Astrocyte (in vitro differentiated cells and primary cell): ENCODE measurements around the gene SMC6. TPM values are rescaled to one million over a fixed set of nuclear protein-coding genes. Genes with fewer than 3 reads are reported as not detected.

Experiments
- DNase-seq: peaks from one replicate; pipeline ENCODE4 v3.0.0-alpha.2; 2010; ENCODE audit warnings: low read depth
- FAIRE-seq: peaks from 2 replicates; lab custom pipeline; 2011; peaks lifted over from hg19 to GRCh38; lab: Jason Lieb, UNC
- H2AFZ ChIP-seq: 2 replicates; pipeline ENCODE4 v1.6.0; 2012; ENCODE audit warnings: low read depth, low read length, inconsistent platforms
- H3K27ac ChIP-seq: 2 replicates; pipeline ENCODE4 v1.5.1; 2011; ENCODE audit warnings: low read depth, low read length, inconsistent platforms
- H3K27me3 ChIP-seq: 2 replicates; pipeline ENCODE4 v1.6.0; 2011; ENCODE audit warnings: low read length, inconsistent platforms; ENCODE audit not compliant: insufficient read depth
- H3K36me3 ChIP-seq: 2 replicates; pipeline ENCODE4 v1.5.1; 2011; ENCODE audit warnings: low read length, inconsistent platforms; ENCODE audit not compliant: insufficient read depth
- H3K4me1 ChIP-seq: 2 replicates; pipeline ENCODE4 v1.5.1; 2011; ENCODE audit warnings: low read length, inconsistent platforms; ENCODE audit not compliant: insufficient read depth
- H3K4me2 ChIP-seq: 2 replicates; pipeline ENCODE4 v1.6.0; 2012; ENCODE audit warnings: low read length, inconsistent platforms
- H3K4me3 ChIP-seq: 2 replicates; pipeline ENCODE4 v1.5.1; 2011; ENCODE audit warnings: low read depth, mild to moderate bottlenecking, low read length, inconsistent platforms; ENCODE audit not compliant: insufficient read depth
- H3K79me2 ChIP-seq: 2 replicates; pipeline ENCODE4 v1.6.0; 2012; ENCODE audit warnings: mild to moderate bottlenecking, low read length, inconsistent platforms; ENCODE audit not compliant: insufficient read depth
- H3K9ac ChIP-seq: 2 replicates; pipeline ENCODE4 v1.6.0; 2012; ENCODE audit warnings: mild to moderate bottlenecking, low read length, inconsistent platforms
- H3K9me3 ChIP-seq: 2 replicates; pipeline ENCODE4 v1.5.1; 2012; ENCODE audit warnings: low read depth, mild to moderate bottlenecking, low read length, inconsistent platforms; ENCODE audit not compliant: insufficient read depth
- H4K20me1 ChIP-seq: 2 replicates; pipeline ENCODE4 v1.6.0; 2012; ENCODE audit warnings: low read length, inconsistent platforms; ENCODE audit not compliant: insufficient read depth
- H3K27ac Mint-ChIP-seq: one replicate; pipeline ENCODE4 v1.8.0; 2021; ENCODE audit warnings: mild to moderate bottlenecking, mixed read lengths; ENCODE audit not compliant: unreplicated experiment
- H3K27me3 Mint-ChIP-seq: one replicate; pipeline ENCODE4 v1.8.0; 2021; ENCODE audit warnings: low read depth, mixed read lengths; ENCODE audit not compliant: unreplicated experiment
- H3K36me3 Mint-ChIP-seq: one replicate; pipeline ENCODE4 v1.8.0; 2021; ENCODE audit warnings: low read depth, mixed read lengths; ENCODE audit not compliant: unreplicated experiment
- H3K4me1 Mint-ChIP-seq: one replicate; pipeline ENCODE4 v1.8.0; 2021; ENCODE audit warnings: low read depth, mixed read lengths; ENCODE audit not compliant: unreplicated experiment
- H3K4me3 Mint-ChIP-seq: one replicate; pipeline ENCODE4 v1.8.0; 2021; ENCODE audit warnings: mild to moderate bottlenecking, moderate library complexity, mixed read lengths; ENCODE audit not compliant: unreplicated experiment
- H3K9me3 Mint-ChIP-seq: one replicate; pipeline ENCODE4 v1.8.0; 2021; ENCODE audit warnings: mild to moderate bottlenecking, mixed read lengths; ENCODE audit not compliant: unreplicated experiment
- EZH2 ChIP-seq: IDR thresholded peaks from 2 replicates; pipeline ENCODE4 v1.6.1; 2012; ENCODE audit warnings: mild to moderate bottlenecking, low read length, inconsistent platforms; ENCODE audit not compliant: insufficient read depth
- total RNA-seq: library from RNA; stranded (reverse); gene quantifications from 2 replicates; pipeline ENCODE4 v1.2.1, GENCODE V29; 2021
- TF ChIP-seq, protein P1 (sequence below): IDR thresholded peaks from 2 replicates; pipeline ENCODE4 v1.5.1; 2011; ENCODE audit warnings: low read depth, mild to moderate bottlenecking, inconsistent platforms, low read length, moderate library complexity; ENCODE audit not compliant: insufficient read depth

Gene SMC6
- total RNA-seq, 1 donor from 2014 or later = 20.1 TPM

DNA sequence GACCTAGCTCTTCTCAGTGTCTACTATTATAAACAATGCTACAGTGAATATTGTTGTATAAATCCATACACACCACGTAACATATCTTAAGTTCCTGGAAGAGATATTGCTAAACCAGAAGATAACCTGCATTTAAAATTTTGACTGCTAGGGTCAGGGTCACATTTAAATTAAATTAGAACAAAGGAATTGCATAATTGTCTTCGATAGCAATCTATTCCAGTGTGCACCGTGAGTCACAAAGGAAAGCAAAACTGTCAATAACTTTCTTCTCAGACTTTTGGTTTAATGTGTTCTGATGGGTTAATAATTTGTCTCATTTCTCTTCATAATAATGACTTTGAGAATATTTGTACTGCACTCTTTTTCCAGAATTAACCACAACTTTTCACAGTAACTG lies 4.5 kb upstream of the SMC6 start:
- FAIRE-seq (no peak), DNase-seq (no peak)
- H2AFZ ChIP-seq = no peak overlapping the region
- H3K79me2 ChIP-seq = peaks cover 65% of the 10 kb centered on the region
- H3K9ac ChIP-seq = no peak overlapping the region
- H3K27ac ChIP-seq = no peak overlapping the region
- no peaks in the 10 kb centered on the region for H3K36me3 Mint-ChIP-seq
- no peaks in the 10 kb centered on the region for H4K20me1 ChIP-seq
- no peak overlapping the region for H3K4me3 ChIP-seq
- H3K4me1 Mint-ChIP-seq = peaks cover 6% of the 10 kb centered on the region
- no peak overlapping the region for H3K4me3 Mint-ChIP-seq
- H3K4me2 ChIP-seq = no peak overlapping the region
- H3K27ac Mint-ChIP-seq = no peak overlapping the region
- H3K9me3 ChIP-seq = no peaks in the 10 kb centered on the region
- H3K36me3 ChIP-seq = no peaks in the 10 kb centered on the region
- H3K27me3 ChIP-seq = no peaks in the 10 kb centered on the region
- peaks cover 17% of the 10 kb centered on the region for H3K4me1 ChIP-seq
- no peaks in the 10 kb centered on the region for H3K9me3 Mint-ChIP-seq
- TF ChIP-seq EZH2 = no peak
- TF ChIP-seq, protein P1, sequence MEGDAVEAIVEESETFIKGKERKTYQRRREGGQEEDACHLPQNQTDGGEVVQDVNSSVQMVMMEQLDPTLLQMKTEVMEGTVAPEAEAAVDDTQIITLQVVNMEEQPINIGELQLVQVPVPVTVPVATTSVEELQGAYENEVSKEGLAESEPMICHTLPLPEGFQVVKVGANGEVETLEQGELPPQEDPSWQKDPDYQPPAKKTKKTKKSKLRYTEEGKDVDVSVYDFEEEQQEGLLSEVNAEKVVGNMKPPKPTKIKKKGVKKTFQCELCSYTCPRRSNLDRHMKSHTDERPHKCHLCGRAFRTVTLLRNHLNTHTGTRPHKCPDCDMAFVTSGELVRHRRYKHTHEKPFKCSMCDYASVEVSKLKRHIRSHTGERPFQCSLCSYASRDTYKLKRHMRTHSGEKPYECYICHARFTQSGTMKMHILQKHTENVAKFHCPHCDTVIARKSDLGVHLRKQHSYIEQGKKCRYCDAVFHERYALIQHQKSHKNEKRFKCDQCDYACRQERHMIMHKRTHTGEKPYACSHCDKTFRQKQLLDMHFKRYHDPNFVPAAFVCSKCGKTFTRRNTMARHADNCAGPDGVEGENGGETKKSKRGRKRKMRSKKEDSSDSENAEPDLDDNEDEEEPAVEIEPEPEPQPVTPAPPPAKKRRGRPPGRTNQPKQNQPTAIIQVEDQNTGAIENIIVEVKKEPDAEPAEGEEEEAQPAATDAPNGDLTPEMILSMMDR = no peak
- no peaks in the 10 kb centered on the region for H3K27me3 Mint-ChIP-seq

DNA sequence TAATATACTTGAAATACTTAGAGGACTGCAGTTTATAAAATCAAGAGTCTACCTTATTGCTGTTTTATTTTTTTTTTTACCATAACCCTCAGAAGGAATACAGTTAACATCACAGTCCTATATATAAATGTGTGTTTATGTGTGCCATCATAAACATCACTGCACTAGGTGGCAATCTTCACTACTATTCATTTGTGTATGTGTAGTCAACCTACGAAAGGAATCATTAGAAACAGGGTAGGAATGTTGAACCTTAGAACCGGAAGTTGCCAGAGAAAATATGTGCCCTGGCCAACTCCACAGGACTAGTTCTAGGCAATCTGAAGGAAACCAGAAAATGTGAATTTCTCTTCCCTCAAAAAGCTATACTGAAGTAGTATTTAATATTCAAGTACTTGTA lies 3.7 kb upstream of the SMC6 start:
- H3K27ac Mint-ChIP-seq = peak overlapping the region; percentile 55
- Histone ChIP-seq H4K20me1 (no peaks in the 10 kb centered on the region), H3K27ac (peak overlapping the region; percentile 28), H3K4me1 (peaks cover 20% of the 10 kb centered on the region), H3K79me2 (peaks cover 73% of the 10 kb centered on the region), H3K4me2 (peak overlapping the region; percentile 43), H2AFZ (peak overlapping the region; percentile 14), H3K9ac (no peak overlapping the region), H3K9me3 (no peaks in the 10 kb centered on the region), H3K36me3 (no peaks in the 10 kb centered on the region), H3K27me3 (no peaks in the 10 kb centered on the region), H3K4me3 (no peak overlapping the region)
- FAIRE-seq (no peak), DNase-seq (peak; percentile 60)
- TF ChIP-seq, protein P1 = no peak
- no peak for TF ChIP-seq EZH2
- no peaks in the 10 kb centered on the region for H3K36me3 Mint-ChIP-seq
- H3K4me1 Mint-ChIP-seq = peaks cover 11% of the 10 kb centered on the region
- no peaks in the 10 kb centered on the region for H3K9me3 Mint-ChIP-seq
- peak overlapping the region; percentile 25 for H3K4me3 Mint-ChIP-seq
- H3K27me3 Mint-ChIP-seq = no peaks in the 10 kb centered on the region

DNA sequence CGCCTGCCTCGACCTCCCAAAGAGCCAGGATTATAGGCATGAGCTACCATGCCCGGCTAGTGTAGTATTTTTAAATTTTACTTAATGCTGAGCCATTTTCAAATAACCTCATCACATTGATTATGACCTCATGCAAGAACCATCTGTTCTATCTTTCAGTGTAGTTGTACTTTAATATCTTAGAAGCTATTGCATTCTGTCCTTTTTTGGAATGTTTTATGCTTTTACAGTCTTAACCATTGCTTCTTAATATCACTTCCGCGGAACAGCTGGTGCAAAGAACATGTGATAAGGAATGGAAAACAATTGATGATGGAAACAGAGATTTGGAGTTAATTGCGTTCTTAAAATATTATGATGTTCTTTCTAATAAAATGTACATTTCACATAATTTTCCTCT lies 3.1 kb upstream of the SMC6 start:
- H3K9me3 Mint-ChIP-seq = no peaks in the 10 kb centered on the region
- Histone ChIP-seq H3K27me3 (no peaks in the 10 kb centered on the region), H3K9me3 (no peaks in the 10 kb centered on the region), H3K79me2 (peaks cover 79% of the 10 kb centered on the region), H3K9ac (no peak overlapping the region), H3K4me2 (peak overlapping the region; percentile 43), H4K20me1 (no peaks in the 10 kb centered on the region), H3K27ac (peak overlapping the region; percentile 28), H3K36me3 (no peaks in the 10 kb centered on the region), H2AFZ (no peak overlapping the region), H3K4me3 (no peak overlapping the region), H3K4me1 (peaks cover 20% of the 10 kb centered on the region)
- TF ChIP-seq, protein P1 = no peak
- TF ChIP-seq EZH2 = no peak
- H3K36me3 Mint-ChIP-seq = no peaks in the 10 kb centered on the region
- H3K27me3 Mint-ChIP-seq = no peaks in the 10 kb centered on the region
- FAIRE-seq (no peak), DNase-seq (peak; percentile 45)
- H3K4me3 Mint-ChIP-seq = no peak overlapping the region
- no peak overlapping the region for H3K27ac Mint-ChIP-seq
- peaks cover 16% of the 10 kb centered on the region for H3K4me1 Mint-ChIP-seq
